K562 (cell line): ENCODE data around the gene IQCN. TPM values are rescaled to one million over a fixed set of nuclear protein-coding genes. Genes with fewer than 3 reads are reported as not detected.

Source experiments
- ATAC-seq: fragments of 200-7000 bp; cut with Tn5 transposase; 3 replicates; pipeline ENCODE4 v1.9.1; 2020; ENCODE audit warnings: moderate library complexity
- BruUV-seq: library from RNA; stranded (reverse); fragments of 400-500 nt; replicated peaks from 2 replicates; lab custom pipeline; 2021; lab: Mats Ljungman, UMichigan
- CTCF ChIA-PET: fragments of 300-600 bp; formaldehyde crosslinking; extraction: SDS; loops from one replicate; lab custom pipeline; 2021; ENCODE audit warnings: low intra/inter-chr PET ratio; lab: Yijun Ruan, JAX
- POLR2A ChIA-PET: fragments of 300-600, 350-650 bp; sonication (Branson Sonifier 250); formaldehyde crosslinking; extraction: SDS; loops from one replicate; lab custom pipeline; 2021; ENCODE audit warnings: antibody characterized with exemption, inconsistent platforms; lab: Yijun Ruan, JAX
- DNase-seq, 4 experiments: peaks; one replicate each; pipeline versions ENCODE4 v3.0.0 to v3.0.0-alpha.2; 2011 to 2018; ENCODE audit warnings: low spot score in 3 of 4, mixed read lengths in 3 of 4; ENCODE audit errors: extremely low read depth in 1 of 4
- FAIRE-seq: peaks from 2 replicates; lab custom pipeline; 2011; peaks lifted over from hg19 to GRCh38; lab: Jason Lieb, UNC
- H2AFZ ChIP-seq: 2 replicates; pipeline ENCODE4 v1.6.0; 2011; ENCODE audit warnings: low read depth, low read length, control low read depth, inconsistent platforms
- H3K27ac ChIP-seq: fragments of 200-600 bp; 3 replicates; pipeline ENCODE4 v1.8.0; 2011; ENCODE audit warnings: low read depth, mild to moderate bottlenecking, control low read depth, inconsistent platforms, low read length, moderate library complexity, mixed read lengths; ENCODE audit errors: extremely low read depth
- H3K27me3 ChIP-seq, 2 experiments: fragments of 300-600 bp in 1 of 2; 2 replicates in 1 of 2; 3 replicates in 1 of 2; pipeline versions ENCODE4 v1.6.0 to v1.8.0; 2011; ENCODE audit warnings: inconsistent platforms in 2 of 2, low read length in 2 of 2, mild to moderate bottlenecking in 1 of 2, mixed read lengths in 1 of 2, moderate library complexity in 1 of 2; ENCODE audit not compliant: control insufficient read depth in 2 of 2, insufficient read depth in 2 of 2
- H3K36me3 ChIP-seq: fragments of 300-600 bp; 3 replicates; pipeline ENCODE4 v1.8.0; 2011; ENCODE audit warnings: mild to moderate bottlenecking, low read length, inconsistent platforms; ENCODE audit not compliant: control insufficient read depth, insufficient read depth
- H3K4me1 ChIP-seq, 2 experiments: fragments of 200-600 bp in 1 of 2; replicated peaks in 1 of 2; 2 replicates in 1 of 2; 3 replicates in 1 of 2; pipeline versions ENCODE4 v1.5.1 to v1.8.0; 2011; ENCODE audit warnings: inconsistent platforms in 2 of 2, low read length in 2 of 2, mild to moderate bottlenecking in 1 of 2, mixed read lengths in 1 of 2, moderate library complexity in 1 of 2; ENCODE audit not compliant: control insufficient read depth in 2 of 2, insufficient read depth in 2 of 2
- H3K4me2 ChIP-seq: 2 replicates; pipeline ENCODE4 v1.6.1; 2011; ENCODE audit warnings: low read length, control low read depth, inconsistent platforms, mixed read lengths; ENCODE audit not compliant: insufficient read depth
- H3K4me3 ChIP-seq: fragments of 200-600 bp; sonication (generic), shearing (Covaris generic); 2 replicates; pipeline ENCODE4 v1.5.1; 2016; ENCODE audit warnings: control low read depth, inconsistent platforms
- H3K79me2 ChIP-seq: fragments of 200-600 bp; 3 replicates; pipeline ENCODE4 v1.8.0; 2011; ENCODE audit warnings: low read length, inconsistent platforms; ENCODE audit not compliant: control insufficient read depth, insufficient read depth
- H3K9ac ChIP-seq, 2 experiments: 2 replicates each; pipeline versions ENCODE4 v1.6.0 to v1.6.1; 2011; ENCODE audit warnings: low read depth in 2 of 2, low read length in 2 of 2, control low read depth in 1 of 2, inconsistent platforms in 1 of 2, mild to moderate bottlenecking in 1 of 2, mixed read lengths in 1 of 2; ENCODE audit not compliant: insufficient read depth in 1 of 2
- H3K9me1 ChIP-seq: one replicate; pipeline ENCODE4 v1.6.0; 2011; ENCODE audit warnings: inconsistent platforms, mild to moderate bottlenecking, low read length, moderate library complexity; ENCODE audit not compliant: control insufficient read depth, insufficient read depth
- H3K9me3 ChIP-seq: replicated peaks from 2 replicates; pipeline ENCODE4 v1.5.1; 2011; ENCODE audit warnings: low read depth, low read length, inconsistent platforms; ENCODE audit not compliant: control insufficient read depth, insufficient read depth
- H4K20me1 ChIP-seq: replicated peaks from 2 replicates; pipeline ENCODE4 v1.6.1; 2011; ENCODE audit warnings: low read length, inconsistent platforms, mixed read lengths; ENCODE audit not compliant: control insufficient read depth, insufficient read depth
- ARHGAP35 ChIP-seq: fragments of 450-650 bp; IDR thresholded peaks from 2 replicates; pipeline ENCODE4 v1.6.1; 2018; ENCODE audit not compliant: partially characterized antibody
- FOXA1 ChIP-seq: fragments of 450-650 bp; IDR thresholded peaks from 2 replicates; pipeline ENCODE4 v1.6.1; 2016; ENCODE audit warnings: mild to moderate bottlenecking, borderline replicate concordance
- GTF2E2 ChIP-seq: fragments of 200-800 bp; sonication (Bioruptor generic); IDR thresholded peaks from 2 replicates; pipeline ENCODE4 v1.6.1; 2016; ENCODE audit warnings: missing genetic modification characterization, missing compliant biosample characterization
- HDAC1 ChIP-seq, 2 experiments: fragments of 450-650 bp; IDR thresholded peaks; 2 replicates each; pipeline ENCODE4 v1.6.1; 2016 to 2017; ENCODE audit warnings: inconsistent platforms in 1 of 2, mild to moderate bottlenecking in 1 of 2, moderate library complexity in 1 of 2
- IFI16 ChIP-seq: fragments of 250-450 bp; sonication (Bioruptor Pico); IDR thresholded peaks from 2 replicates; pipeline ENCODE4 v2.1.2; 2022; ENCODE audit warnings: mild to moderate bottlenecking, inconsistent platforms
- NFYB ChIP-seq: IDR thresholded peaks from 2 replicates; pipeline ENCODE4 v1.6.1; 2011; ENCODE audit warnings: mild to moderate bottlenecking, moderate library complexity; ENCODE audit not compliant: insufficient read length; ENCODE audit errors: extremely low read depth
- TAF1 ChIP-seq: IDR thresholded peaks from 2 replicates; pipeline ENCODE4 v1.6.1; 2011; ENCODE audit warnings: mild to moderate bottlenecking, low read length, moderate library complexity; ENCODE audit not compliant: insufficient read depth, control insufficient read depth, severe bottlenecking; ENCODE audit errors: extremely low read depth
- ZNF232 ChIP-seq: sonication (generic); formaldehyde crosslinking; IDR thresholded peaks from 2 replicates; pipeline ENCODE4 v1.8.0; 2022; ENCODE audit warnings: mild to moderate bottlenecking, missing genetic modification reagents
- ZNF583 ChIP-seq: fragments of 250-450 bp; sonication (Bioruptor Pico); IDR thresholded peaks from 2 replicates; pipeline ENCODE4 v1.4.0; 2020
- WGBS: fragments of 100-300 bp; shearing (Covaris generic); methylation state at CpG from one replicate; pipeline ENCODE4 v1.1.6; 2016; ENCODE audit warnings: low coverage, mixed read lengths; ENCODE audit not compliant: insufficient coverage; ENCODE audit errors: missing lambda C conversion rate; 5-methylcytosine and 5-hydroxymethylcytosine counted together
- in situ Hi-C: fragments of 300-500 bp; cut with MboI; formaldehyde crosslinking; loops from 4 replicates; pipeline ENCODE4 v1.15.0; 2018; ENCODE audit warnings: inconsistent platforms, mixed read lengths
- intact Hi-C: fragments of 100-400 bp; cut with micrococcal nuclease; formaldehyde crosslinking; loops from 2 replicates; pipeline ENCODE4 v1.14.2; 2022
- polyA plus RNA-seq, 8 experiments: library from polyadenylated mRNA; depleted of rRNA in 4 of 8; stranded (reverse) in 5 of 8; unstranded in 3 of 8; fragments of >200 nt; fragmentation: Nextera tagmentation in 2 of 8; fragmentation: Illumina TruSeq in 1 of 8; extraction: Ambion mirVana in 2 of 8; extraction: Trizol in 1 of 8; gene quantifications; 2 replicates each; pipeline versions ENCODE4 v1.2.1 to v1.2.3, GENCODE V29; 2011 to 2014; ENCODE audit warnings: inconsistent platforms in 1 of 8, missing spikeins in 1 of 8
- total RNA-seq, 7 experiments: library from RNA; depleted of rRNA in 6 of 7; stranded (reverse); fragments of >200 nt in 6 of 7; fragmentation: Illumina TruSeq in 2 of 7; extraction: Trizol in 2 of 7; gene quantifications; 2 replicates each; pipeline versions ENCODE4 v1.2.1 to v1.2.3, GENCODE V29; 2011 to 2021; ENCODE audit warnings: low replicate concordance in 1 of 7
- TF ChIP-seq, protein P1 (sequence below): fragments of 250-450 bp; sonication (Bioruptor Pico); IDR thresholded peaks from 2 replicates; pipeline ENCODE4 v1.4.0; 2020; ENCODE audit warnings: mild to moderate bottlenecking, moderate library complexity

The IQCN gene
- total and polyA plus RNA-seq, 9 of the 15 experiments (the other 6 are each of a cell fraction or from before 2014, with no cell fraction given): 0.01 to 0.07 (median 0.04) TPM; not detected in 3

DNA sequence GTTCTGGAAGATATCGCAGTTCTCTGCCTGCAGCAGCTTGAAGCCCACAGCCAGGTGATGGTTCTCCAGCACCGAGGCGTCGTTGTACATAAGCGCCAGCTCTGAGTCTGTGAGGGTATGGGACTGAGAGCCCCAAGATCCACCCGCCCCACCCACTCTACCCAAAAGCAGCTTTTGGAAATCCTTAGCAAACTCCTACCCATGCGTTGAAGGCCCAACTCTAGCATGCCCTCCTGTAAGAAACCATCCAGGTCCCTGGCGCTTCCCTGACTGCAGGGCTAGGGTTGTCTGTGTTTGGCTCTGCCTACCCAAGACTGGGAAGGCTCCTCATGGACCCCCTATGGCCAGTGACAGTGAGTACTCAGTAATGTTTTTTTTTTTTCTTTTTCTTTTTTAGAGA is 57.5 kb downstream of the IQCN start:
- no peak overlapping the region for H3K4me2 ChIP-seq
- in situ Hi-C loops (no loop called here), intact Hi-C loops (no loop called here)
- H4K20me1 ChIP-seq: no peaks in the 10 kb centered on the region
- ChIA-PET CTCF (interaction anchor here (0.6 kb wide), 1 partner anchor 34 kb away, joined by 4 read pairs; no protein-coding TSS in a partner anchor), POLR2A (interaction anchor here (0.8 kb wide), 1 partner anchor 12 kb away, joined by 3 read pairs; no protein-coding TSS in a partner anchor)
- ATAC-seq (no peak), DNase-seq (no peak), FAIRE-seq (no peak)
- no TSS peak for BruUV-seq
- TF ChIP-seq TAF1 (no peak), HDAC1 (IDR thresholded peaks at IDR 0.05) (no peak), ZNF583 (CRISPR knock-in tag) (no peak), ARHGAP35 (no peak), ZNF232 (CRISPR knock-in tag) (no peak), NFYB (no peak), FOXA1 (no peak), IFI16 (no peak), GTF2E2 (no peak)
- TF ChIP-seq, protein P1, sequence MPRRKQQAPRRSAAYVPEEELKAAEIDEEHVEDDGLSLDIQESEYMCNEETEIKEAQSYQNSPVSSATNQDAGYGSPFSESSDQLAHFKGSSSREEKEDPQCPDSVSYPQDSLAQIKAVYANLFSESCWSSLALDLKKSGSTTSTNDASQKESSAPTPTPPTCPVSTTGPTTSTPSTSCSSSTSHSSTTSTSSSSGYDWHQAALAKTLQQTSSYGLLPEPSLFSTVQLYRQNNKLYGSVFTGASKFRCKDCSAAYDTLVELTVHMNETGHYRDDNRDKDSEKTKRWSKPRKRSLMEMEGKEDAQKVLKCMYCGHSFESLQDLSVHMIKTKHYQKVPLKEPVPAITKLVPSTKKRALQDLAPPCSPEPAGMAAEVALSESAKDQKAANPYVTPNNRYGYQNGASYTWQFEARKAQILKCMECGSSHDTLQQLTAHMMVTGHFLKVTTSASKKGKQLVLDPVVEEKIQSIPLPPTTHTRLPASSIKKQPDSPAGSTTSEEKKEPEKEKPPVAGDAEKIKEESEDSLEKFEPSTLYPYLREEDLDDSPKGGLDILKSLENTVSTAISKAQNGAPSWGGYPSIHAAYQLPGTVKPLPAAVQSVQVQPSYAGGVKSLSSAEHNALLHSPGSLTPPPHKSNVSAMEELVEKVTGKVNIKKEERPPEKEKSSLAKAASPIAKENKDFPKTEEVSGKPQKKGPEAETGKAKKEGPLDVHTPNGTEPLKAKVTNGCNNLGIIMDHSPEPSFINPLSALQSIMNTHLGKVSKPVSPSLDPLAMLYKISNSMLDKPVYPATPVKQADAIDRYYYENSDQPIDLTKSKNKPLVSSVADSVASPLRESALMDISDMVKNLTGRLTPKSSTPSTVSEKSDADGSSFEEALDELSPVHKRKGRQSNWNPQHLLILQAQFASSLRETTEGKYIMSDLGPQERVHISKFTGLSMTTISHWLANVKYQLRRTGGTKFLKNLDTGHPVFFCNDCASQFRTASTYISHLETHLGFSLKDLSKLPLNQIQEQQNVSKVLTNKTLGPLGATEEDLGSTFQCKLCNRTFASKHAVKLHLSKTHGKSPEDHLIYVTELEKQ: no peak
- WGBS: 69% methylated on average over 8 of the region's 8 CpGs
- H3K4me3 ChIP-seq: no peak overlapping the region
- H3K4me1 ChIP-seq: peaks cover 10 to 29% of the 10 kb centered on the region in 2 experiments; a peak in 4 of 5 replicates
- H3K9ac ChIP-seq: no peak overlapping the region
- no peak overlapping the region for H2AFZ ChIP-seq
- no peaks in the 10 kb centered on the region for H3K27me3 ChIP-seq
- no peaks in the 10 kb centered on the region for H3K79me2 ChIP-seq
- no peaks in the 10 kb centered on the region for H3K9me1 ChIP-seq
- H3K27ac ChIP-seq: no peak overlapping the region
- no peaks in the 10 kb centered on the region for H3K36me3 ChIP-seq
- no peaks in the 10 kb centered on the region for H3K9me3 ChIP-seq
